Posterior cingulate gyrus (tissue), 11 donors: ENCODE measurements around the gene AGBL1.
"Not testable (repeated sequence)": the region's sequence is repeated elsewhere in the genome, so short reads cannot be mapped to it uniquely, and the experiment has no call there.

Experiments
- DNase-seq, 10 donors: peaks; one replicate each; pipeline versions ENCODE4 v3.0.0 to v3.0.0-alpha.2; 2020 to 2021; ENCODE audit warnings: mixed read lengths in 3 of 10
- intact Hi-C: fragments of 100-400 bp; cut with DNase I; formaldehyde crosslinking; loops from one replicate; pipeline ENCODE4 v1.15.1; 2023

The AGBL1 gene

GRCh38 chr15:86483936-86484335 is 404.3 kb downstream of the AGBL1 start:
- intact Hi-C loops: no loop called here
- DNase-seq: no peak

GRCh38 chr15:86488046-86488445 is 408.4 kb downstream of the AGBL1 start:
- intact Hi-C loops: no loop called here

GRCh38 chr15:86489981-86490380 is 410.3 kb downstream of the AGBL1 start:
- DNase-seq: no peak
- intact Hi-C loops: no loop called here

More at GRCh38 chr15:86488046-86488445, 408.4 kb downstream of the AGBL1 start:
- DNase-seq: no peak

GRCh38 chr15:86491118-86491517 is 411.4 kb downstream of the AGBL1 start:
- DNase-seq: no peak
- intact Hi-C loops: no loop called here

- intact Hi-C loops: no loop called here
These were observed 414.2 kb downstream of the AGBL1 start for GRCh38 chr15:86493884-86494283.

GRCh38 chr15:86494475-86494874 is 414.8 kb downstream of the AGBL1 start:
- intact Hi-C loops: no loop called here
- no peak for DNase-seq

More at GRCh38 chr15:86493884-86494283, 414.2 kb downstream of the AGBL1 start:
- no peak for DNase-seq

GRCh38 chr15:86502301-86502700 is 422.6 kb downstream of the AGBL1 start:
- no peak for DNase-seq
- intact Hi-C loops: no loop called here

- no peak for DNase-seq
These were observed 426.3 kb downstream of the AGBL1 start for GRCh38 chr15:86505951-86506350.

GRCh38 chr15:86506401-86506800 is 426.7 kb downstream of the AGBL1 start:
- intact Hi-C loops: no loop called here
- no peak for DNase-seq

More at GRCh38 chr15:86505951-86506350, 426.3 kb downstream of the AGBL1 start:
- intact Hi-C loops: no loop called here

GRCh38 chr15:86515625-86516024 is 436.0 kb downstream of the AGBL1 start:
- DNase-seq: no peak

GRCh38 chr15:86522721-86523120 is 443.1 kb downstream of the AGBL1 start:
- DNase-seq: no peak
- intact Hi-C loops: no loop called here

More at GRCh38 chr15:86515625-86516024, 436.0 kb downstream of the AGBL1 start:
- intact Hi-C loops: no loop called here

- intact Hi-C loops: no loop called here
- DNase-seq: no peak
These were observed 447.4 kb downstream of the AGBL1 start for GRCh38 chr15:86526938-86527690.

- peak in 2 of 10 donors; percentile 15 to 72 for DNase-seq
- intact Hi-C loops: not testable (repeated sequence)
These were observed 448.4 kb downstream of the AGBL1 start for GRCh38 chr15:86528094-86528493.

- DNase-seq: no peak
- intact Hi-C loops: no loop called here
These were observed 458.5 kb downstream of the AGBL1 start for GRCh38 chr15:86538141-86538540.

- intact Hi-C loops: no loop called here
- no peak for DNase-seq
These were observed 461.3 kb downstream of the AGBL1 start for GRCh38 chr15:86540840-86541467.

GRCh38 chr15:86541540-86541939 is 461.9 kb downstream of the AGBL1 start:
- intact Hi-C loops: no loop called here
- no peak for DNase-seq

GRCh38 chr15:86550075-86550474 is 470.4 kb downstream of the AGBL1 start:
- no peak for DNase-seq
- intact Hi-C loops: no loop called here

- intact Hi-C loops: no loop called here
- no peak for DNase-seq
These were observed 473.4 kb downstream of the AGBL1 start for GRCh38 chr15:86553108-86553507.

GRCh38 chr15:86555098-86555497 is 475.4 kb downstream of the AGBL1 start:
- peak in 1 of 10 donors; percentile 45 for DNase-seq
- intact Hi-C loops: no loop called here

GRCh38 chr15:86555939-86556338 is 476.3 kb downstream of the AGBL1 start:
- intact Hi-C loops: no loop called here
- DNase-seq: no peak

GRCh38 chr15:86556396-86557017 is 476.8 kb downstream of the AGBL1 start:
- intact Hi-C loops: no loop called here
- no peak for DNase-seq
